PC-3 (cell line): ENCODE data around the gene MAB21L1.

Source experiments
- CTCF ChIP-seq: fragments of 300-600 bp; sonication (generic); conservative IDR thresholded peaks from 2 replicates; pipeline ENCODE4 v1.5.1; 2017; ENCODE audit warnings: antibody characterized with exemption, low read depth, mild to moderate bottlenecking, low read length
- EZH2 ChIP-seq: fragments of 300-600 bp; sonication (generic); IDR thresholded peaks from one replicate; pipeline ENCODE4 v1.6.1; 2017; ENCODE audit warnings: antibody characterized with exemption, mild to moderate bottlenecking, low read length; ENCODE audit not compliant: unreplicated experiment

GRCh38 chr13:35477386-35477946, 977 bp upstream of the MAB21L1 start:
- TF ChIP-seq CTCF (no peak), EZH2 (no peak)
